GM18858 (cell line): ENCODE results near the gene CH25H.

Source experiments
- ATAC-seq: cut with Tn5 transposase; IDR thresholded peaks from one replicate; pipeline ENCODE4 v1.9.1; 2021; ENCODE audit not compliant: unreplicated experiment

CH25H gene

DNA sequence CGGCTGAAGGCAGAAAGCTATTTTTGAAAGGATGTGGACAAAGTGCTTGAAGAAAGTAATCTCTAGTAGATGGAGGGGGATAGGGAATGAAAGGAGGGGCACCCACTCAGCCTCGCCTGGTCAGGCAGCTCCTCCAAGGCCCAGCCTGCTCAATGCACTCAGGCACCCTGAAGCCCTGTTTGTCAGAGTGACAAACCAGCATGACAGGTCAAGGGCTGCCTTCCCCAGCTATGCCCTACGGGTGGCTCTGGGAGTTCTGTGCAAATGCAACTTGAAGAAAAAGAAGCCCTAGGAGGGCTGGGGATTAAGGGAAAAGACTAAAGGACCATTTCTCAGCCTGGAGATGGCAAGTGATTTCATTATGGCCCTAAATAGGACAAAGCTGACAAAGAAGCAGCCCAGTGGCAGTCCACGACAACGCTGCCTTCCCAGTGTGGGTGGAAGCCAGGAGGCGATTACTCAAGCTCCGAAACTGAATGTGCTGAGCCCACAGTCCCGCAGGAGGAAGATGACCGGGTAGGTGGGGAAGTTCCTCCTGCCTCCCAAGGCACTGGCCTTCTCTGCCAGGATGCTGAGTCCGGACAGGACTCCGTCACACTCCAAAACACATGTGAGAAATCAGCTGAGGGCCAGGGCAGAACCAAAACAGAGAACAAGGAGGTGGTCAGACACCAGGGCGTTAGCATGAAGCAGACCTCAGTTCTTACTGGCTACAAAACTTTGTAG is 28.1 kb upstream of the CH25H start:
- no peak for ATAC-seq

DNA sequence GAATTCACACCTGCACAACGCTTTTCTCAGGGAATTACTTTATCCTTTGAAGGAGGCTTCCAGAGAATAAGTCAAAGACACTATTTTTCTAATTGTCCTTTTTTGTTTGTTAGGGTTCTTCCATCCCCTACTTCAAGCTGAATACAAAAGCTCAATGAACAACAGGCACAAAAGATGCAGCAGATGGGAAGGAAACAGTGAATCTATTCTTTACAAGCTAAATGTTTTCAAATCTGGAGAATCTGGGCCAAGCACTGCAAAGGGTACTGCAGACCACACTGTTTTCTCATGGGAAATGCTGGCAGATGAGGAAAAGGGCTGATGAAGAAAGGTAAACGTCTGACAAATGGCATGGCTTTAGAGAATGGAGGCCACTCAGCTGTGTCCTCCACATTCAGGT is 25.9 kb upstream of the CH25H start:
- no peak for ATAC-seq

- no peak for ATAC-seq
These were observed 21.8 kb upstream of the CH25H start for GRCh38 chr10:89228962-89229361.

GRCh38 chr10:89228146-89228545 is 21.0 kb upstream of the CH25H start:
- ATAC-seq, result no peak

GRCh38 chr10:89226891-89227290 is 19.8 kb upstream of the CH25H start:
- ATAC-seq, result no peak

GRCh38 chr10:89224739-89225443 is 17.8 kb upstream of the CH25H start:
- ATAC-seq, result no peak

GRCh38 chr10:89221919-89222318 is 14.8 kb upstream of the CH25H start:
- no peak for ATAC-seq

GRCh38 chr10:89219513-89220218 is 12.5 kb upstream of the CH25H start:
- no peak for ATAC-seq

DNA sequence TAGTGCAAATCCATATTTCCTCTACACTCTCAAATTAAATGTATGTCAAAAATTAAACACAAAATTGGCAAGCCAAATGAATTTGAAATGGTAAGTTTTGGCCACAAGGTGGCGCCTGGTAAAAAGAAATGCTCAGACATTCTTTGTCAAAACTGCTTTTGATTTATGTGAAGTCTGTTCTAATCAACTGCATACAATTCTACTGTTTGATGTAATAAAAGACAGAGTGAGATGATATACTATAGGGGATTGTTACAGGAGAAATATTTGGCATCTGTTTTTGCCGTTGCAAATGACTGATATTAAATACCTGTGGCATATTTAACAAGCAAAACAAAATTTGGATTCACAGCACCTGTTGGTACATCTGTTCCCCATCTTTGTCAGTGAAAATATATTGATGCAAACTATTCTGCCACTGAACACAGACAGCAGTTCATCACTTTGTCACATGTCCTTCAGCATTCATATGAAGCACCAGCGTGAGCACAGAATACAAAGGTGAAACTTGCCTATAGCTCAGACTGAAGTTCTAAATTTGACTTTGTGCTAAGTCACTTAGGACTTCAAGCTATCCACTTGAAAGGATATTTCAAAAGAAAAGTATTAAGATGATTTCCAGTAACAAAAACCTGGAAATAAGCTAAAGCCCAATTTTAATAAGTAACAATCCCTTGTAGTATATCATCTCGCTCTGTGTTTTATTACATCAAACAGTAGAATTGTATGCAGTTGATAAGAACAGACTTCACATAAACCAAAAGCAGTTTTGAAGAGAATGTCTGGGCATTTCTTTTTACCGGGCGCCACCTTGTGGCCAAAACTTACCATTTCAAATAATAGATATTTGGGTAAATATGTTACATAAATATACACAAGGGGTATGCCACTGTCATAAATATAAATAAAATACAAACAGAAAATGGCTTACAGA is 10.2 kb upstream of the CH25H start:
- ATAC-seq, result no peak

DNA sequence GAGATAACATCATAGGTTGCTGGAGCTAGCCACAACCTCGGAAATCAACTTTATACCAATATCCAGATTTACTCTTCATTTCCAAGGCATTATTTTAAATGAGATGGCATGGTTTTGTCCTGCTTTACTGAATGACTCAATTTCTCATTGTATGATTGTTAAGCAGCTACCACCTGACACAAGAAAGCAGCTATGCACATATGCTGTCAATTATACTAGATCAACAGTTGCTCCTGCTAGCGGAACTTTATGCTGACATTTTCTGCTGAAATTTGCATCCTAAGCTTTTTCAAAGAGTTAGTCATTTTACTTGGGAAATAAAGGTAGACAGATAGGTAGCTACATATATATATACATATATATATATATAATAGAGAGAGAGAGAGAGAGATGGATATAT is 8.9 kb upstream of the CH25H start:
- ATAC-seq, result no peak

DNA sequence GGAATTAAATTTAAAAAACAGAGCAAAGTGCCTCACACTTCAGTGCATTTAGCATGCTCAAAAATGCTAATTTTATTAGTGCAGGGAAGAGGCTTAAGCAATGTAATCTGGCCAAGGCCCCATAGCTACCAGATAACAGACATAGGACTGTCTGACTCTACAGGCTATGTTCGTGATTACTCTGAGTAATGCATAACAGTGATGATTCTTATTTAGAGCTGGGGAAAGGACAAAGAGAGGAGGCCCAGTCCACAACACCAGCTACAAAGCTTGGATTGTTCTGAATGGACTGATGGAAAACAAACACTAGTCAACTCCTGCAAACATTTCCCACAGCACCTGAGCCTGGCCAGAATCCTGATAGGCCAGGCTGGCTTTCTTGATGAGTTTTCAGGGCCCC is 8.4 kb upstream of the CH25H start:
- no peak for ATAC-seq

DNA sequence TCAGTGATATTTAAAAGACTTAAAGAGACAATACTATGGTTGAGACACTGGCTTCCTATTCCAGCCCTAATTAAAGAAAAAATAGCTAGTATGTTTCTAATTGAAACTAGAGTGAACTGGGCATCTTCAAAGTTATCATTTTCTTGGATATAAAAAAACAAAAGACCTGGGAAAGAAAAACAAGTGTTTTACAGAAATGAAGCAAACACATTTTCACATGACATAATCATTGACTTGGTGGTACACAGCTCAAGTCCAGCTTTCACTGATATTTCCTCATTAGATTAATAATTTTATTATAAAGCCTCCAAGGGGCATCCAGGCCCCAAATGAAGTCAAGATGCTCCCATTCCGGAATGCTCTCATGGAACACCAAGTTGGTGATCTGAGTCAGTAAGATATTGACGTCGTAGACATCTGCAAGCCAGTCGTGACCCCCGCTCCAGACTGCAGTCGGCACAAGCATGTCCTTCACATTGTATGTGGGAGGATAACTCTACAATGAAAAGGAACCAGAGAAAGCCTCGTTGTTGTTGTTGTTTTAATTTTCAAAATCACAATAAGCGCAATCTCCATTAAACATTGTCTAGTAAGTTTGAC is 7.5 kb upstream of the CH25H start:
- no peak for ATAC-seq

GRCh38 chr10:89213191-89213808 is 6.2 kb upstream of the CH25H start:
- no peak for ATAC-seq

- no peak for ATAC-seq
These were observed 3.8 kb upstream of the CH25H start for GRCh38 chr10:89210794-89211425.

GRCh38 chr10:89209718-89210117 is 2.6 kb upstream of the CH25H start:
- ATAC-seq, result no peak

GRCh38 chr10:89207801-89208551 is 859 bp upstream of the CH25H start:
- ATAC-seq, result no peak

DNA sequence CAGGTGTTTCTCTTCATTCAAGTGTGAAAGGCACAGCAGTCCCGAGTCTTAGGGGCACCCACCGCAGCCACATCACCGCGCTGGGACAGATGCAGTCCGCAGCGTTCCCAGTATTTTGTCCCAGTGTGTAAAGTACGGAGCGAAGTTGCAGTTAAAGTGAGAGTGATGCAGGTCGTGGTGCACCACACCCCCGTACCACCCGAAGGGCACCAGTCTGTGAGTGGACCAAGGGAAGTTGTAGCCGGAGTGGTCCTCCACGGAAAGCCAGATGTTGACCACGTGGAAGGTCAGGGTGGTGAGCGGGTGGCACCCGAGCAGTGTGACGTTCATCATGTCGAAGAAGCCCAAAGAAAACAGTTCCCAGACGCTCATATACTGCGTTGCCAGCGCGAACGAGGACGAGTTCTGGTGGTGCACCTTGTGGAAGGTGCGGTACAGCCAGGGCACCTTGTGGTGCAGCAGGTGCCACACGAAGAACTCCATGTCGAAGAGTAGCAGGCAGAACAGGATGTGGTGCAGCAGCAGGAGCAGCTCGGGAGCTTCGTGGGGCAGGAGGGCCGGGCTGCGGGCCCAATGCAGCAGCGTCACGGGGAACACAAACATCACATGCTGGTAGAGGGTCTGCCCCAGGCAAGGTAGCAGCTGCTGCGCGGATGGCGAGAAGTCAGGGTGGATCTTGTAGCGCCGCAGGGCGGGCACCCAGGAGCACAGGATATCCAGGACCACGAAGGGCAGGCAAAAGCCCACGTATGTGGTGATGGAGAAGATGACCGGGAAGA is 526 bp downstream of the CH25H start:
- no peak for ATAC-seq

DNA sequence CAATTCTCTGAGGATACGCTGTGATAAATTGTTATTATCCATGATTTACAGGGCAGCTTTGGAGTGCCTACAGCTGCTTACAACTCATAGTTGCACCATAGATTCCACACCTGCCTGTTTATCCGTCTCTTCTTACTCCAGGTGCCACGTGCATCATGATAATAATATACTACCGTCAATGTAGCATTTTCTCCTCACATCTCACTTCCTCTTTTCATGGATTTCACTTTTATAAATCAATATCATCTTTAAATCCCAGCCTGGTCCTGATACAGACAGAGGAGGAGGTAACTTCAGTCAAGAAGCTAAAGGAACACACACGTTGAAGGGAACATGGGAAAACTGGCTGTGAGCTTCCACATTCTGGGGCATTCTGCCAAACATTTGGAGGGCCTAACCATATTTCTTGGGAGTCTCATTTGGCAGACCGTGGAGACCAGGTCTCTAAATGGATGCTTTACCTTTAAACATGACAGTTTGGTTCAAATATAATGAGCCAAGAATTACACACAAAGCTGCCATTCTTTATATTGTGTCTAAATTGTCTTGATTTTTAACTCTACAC is 2.4 kb downstream of the CH25H start:
- ATAC-seq, result no peak
